Stimulated activated CD4-positive, alpha-beta T cell treated with anti-CD3 and anti-CD28 coated beads, Interleukin-12 subunit alpha, Interleukin-12 subunit beta, amount 100 ng/mL, for 48 hours (primary cell): ENCODE measurements around the gene ZNF516.

ENCODE experiments used
- DNase-seq, 3 donors: peaks; one replicate each; pipeline ENCODE4 v3.0.0-alpha.2; 2020; ENCODE audit warnings: low read depth in 2 of 3, low spot score in 1 of 3

The ZNF516 gene

GRCh38 chr18:76368976-76369375 is 126.1 kb downstream of the ZNF516 start:
- DNase-seq: no peak

GRCh38 chr18:76368271-76368670 is 126.8 kb downstream of the ZNF516 start:
- DNase-seq: no peak

GRCh38 chr18:76367168-76368125 is 127.6 kb downstream of the ZNF516 start:
- DNase-seq: no peak

DNA sequence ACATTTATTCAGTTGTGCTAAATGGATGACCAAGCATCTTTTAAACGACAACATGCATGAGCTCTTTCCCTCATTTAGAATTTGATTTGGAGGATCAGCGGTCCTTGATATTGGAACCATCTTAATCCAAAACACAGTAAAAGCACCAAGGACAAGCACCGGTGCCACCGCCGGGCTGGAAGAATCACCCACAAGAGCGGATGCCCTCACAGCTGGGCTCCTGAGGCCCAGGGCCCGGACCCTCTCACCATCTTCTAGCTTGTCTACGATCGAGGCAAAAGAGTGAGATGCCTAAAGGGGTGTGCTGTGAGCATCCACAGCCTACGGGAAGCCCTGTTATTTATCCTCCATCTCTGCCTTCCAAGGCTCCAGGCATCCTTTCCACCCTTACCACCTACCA is 129.5 kb downstream of the ZNF516 start:
- DNase-seq: no peak

- peak in 1 of 3 donors; percentile 37 for DNase-seq
These were observed 130.5 kb downstream of the ZNF516 start for GRCh38 chr18:76364282-76365259.

- DNase-seq: no peak
These were observed 131.5 kb downstream of the ZNF516 start for GRCh38 chr18:76363436-76364120.

- DNase-seq: no peak
These were observed 132.4 kb downstream of the ZNF516 start for GRCh38 chr18:76362676-76363075.

GRCh38 chr18:76361219-76361618 is 133.8 kb downstream of the ZNF516 start:
- DNase-seq: no peak

- DNase-seq: no peak
These were observed 135.1 kb downstream of the ZNF516 start for GRCh38 chr18:76359909-76360308.

- no peak for DNase-seq
These were observed 136.3 kb downstream of the ZNF516 start for GRCh38 chr18:76358774-76359173.

DNA sequence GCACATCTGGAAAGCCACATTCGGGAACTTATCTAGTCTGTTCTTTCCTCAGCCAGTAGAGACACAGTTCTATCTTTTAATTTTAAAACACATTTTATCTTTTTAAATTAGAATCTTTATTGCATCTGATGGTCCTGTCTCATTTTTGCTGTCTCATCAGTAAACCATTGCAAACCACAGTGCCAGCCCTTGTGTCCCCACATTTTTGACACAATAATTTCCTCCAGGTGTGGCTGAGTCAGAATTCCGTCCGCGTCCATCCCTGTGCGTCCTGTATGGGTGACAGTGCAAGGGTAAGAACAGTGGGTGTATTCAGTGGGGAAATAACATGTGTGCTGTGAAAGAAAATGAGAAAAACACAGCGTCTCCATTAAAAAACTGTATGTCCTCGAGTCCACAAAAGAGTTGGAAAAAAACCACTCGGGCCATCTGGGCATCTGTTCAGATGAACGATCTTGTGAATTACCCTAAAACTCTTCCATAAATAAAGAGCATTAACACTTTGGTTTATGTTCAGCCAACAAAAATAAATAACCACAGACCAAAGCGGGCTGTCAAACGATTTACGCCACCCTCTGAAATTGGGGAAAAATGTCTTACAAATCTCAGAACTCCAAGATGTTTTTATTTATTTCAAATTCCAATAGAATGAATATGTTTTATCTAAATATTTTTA is 137.3 kb downstream of the ZNF516 start:
- no peak for DNase-seq

DNA sequence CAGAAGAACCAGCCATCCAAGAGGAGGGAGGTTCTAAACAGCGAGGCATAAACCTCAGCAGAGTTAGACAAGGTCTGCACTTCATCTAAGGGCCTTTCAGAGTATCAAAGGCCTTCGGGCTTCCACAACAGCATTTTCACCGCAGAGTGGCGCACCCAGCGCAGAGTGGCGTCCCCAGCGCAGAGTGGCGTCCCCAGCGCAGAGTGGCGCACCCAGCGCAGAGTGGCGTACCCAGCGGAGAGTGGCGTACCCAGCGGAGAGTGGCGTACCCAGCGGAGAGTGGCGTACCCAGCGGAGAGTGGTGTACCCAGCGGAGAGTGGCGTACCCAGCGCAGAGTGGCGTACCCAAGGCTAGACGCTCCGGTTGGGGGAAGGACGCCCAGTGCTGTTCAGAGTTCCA is 137.9 kb downstream of the ZNF516 start:
- no peak for DNase-seq

GRCh38 chr18:76356666-76357065 is 138.4 kb downstream of the ZNF516 start:
- no peak for DNase-seq

- DNase-seq: no peak
These were observed 140.7 kb downstream of the ZNF516 start for GRCh38 chr18:76354348-76354747.

DNA sequence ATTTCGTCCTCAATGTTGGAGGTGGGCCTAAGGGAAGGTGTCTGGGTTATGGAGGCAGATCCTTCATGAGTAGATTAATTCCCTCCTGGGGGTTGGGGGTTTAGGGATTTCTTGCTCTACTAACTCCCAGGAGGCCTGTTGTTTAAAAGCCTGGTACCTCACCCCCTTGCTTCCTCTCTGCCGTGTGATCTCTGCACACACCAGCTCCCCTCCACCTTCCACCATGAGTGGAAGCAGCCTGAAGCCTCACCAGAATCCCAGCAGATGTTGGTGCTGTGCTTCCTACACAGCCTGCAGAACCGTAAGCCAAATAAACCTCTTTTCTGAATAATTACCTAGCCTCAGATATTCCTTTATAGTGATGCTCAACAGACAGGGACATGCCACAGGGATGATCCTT is 141.5 kb downstream of the ZNF516 start:
- DNase-seq: no peak

GRCh38 chr18:76353046-76353445 is 142.0 kb downstream of the ZNF516 start:
- no peak for DNase-seq

DNA sequence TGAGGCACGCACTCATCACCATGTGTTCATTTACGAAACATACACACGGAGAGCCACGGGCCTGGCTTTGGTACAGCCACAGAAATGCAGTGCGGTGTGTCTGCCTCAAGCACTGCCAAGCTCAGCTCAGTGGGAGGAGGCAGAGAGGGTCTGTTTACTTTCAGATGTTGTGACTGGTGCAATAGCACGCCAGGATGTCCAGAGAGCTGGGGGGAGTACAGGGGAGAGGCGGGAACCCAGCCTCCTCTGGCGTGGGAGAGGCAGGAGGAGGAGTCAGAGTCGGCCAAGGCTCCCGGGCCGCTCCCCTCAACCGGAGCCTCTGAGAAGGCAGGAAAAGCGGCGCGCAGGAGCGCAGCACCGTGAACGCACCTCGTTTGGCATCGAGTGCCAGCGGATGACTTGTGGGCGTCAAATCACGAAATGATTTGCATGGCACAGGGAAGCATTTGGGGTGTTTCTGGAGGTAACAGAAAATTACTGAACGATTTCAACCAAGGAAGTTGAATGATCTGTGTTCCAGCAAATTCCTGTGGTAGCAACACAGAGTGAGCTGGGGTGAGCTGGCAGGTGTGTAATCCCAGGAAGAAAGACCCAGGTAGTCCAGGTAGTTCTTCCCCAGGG is 143.0 kb downstream of the ZNF516 start:
- no peak for DNase-seq

DNA sequence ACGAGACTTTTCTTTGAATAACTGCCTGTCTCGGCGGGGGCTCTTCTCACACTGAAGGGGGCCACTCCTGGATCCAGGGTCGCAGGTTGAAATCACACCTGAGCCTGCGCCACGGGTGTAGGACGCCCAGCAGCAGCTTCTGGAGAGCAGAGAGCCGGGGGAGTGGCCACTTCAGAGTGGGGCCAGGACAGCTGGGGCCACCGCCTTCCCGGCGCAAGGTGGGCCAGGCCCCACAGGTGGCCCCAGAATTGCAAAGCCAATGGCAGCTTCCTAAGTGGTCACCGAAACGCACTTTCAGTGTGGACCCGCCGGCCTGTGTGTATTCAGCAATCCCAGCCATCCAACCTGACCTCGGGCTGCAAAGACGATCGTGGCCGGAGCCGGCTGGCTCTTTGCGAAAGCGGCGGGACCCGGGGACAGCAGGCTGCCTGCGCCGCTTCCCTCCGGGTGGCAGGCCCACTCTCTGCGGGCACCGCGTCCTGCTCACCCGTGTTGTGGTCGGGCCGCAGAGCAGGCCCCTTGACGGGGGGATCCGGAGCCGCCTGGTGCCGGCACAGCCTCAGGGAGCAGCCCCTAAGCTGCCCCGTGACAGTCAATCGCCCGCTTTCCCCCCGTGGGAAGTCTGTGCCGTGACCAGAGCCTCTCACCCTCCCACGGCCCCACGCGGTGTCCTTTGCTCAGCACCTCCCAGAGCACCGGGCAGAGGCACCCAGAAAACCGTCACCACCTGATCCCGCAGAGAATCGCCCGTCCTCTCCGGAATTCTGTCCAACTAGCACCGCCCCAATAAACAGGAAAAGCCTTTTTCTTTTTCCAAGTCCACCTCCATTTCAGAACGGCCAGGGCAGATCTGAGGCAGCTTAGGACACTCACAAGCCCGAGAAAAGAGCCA is 144.7 kb downstream of the ZNF516 start:
- DNase-seq: no peak

GRCh38 chr18:76349067-76349715 is 145.9 kb downstream of the ZNF516 start:
- peak; percentile 50 to 73 (median 60) for DNase-seq
